ENCODE results near the gene ADPRH. TPM values are rescaled to one million over a fixed set of nuclear protein-coding genes. Genes with fewer than 3 reads are reported as not detected.
A peak's percentile ranks its signal among the peaks of the same experiment; 100 is the strongest.

ADPRH gene
- total and polyA plus RNA-seq, 7 donors: 1.2 to 11.6 (median 7.2) TPM

DNA sequence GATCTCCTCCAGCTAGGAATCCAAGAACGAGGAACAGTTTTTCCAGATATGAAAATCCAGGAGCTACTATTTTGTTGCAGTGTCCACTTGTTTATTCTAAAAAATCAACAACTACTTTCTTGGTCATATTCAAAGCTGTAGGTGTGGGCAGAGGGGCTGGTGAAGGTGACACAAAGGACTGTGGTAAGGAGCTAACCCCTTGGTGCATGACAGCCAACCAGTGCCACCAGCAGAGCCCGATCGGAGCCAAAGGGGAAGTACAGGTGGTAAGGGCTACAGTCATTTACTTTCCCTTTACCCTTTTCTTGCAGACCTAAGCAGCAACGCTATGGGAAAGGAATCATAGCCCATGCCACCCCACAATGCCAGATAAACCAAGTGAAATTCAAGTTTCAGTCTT lies 49.1 kb downstream of the ADPRH start:
- H3K4me1 ChIP-seq: peaks cover 0 to 31% (median 9%) of the 10 kb centered on the region in 4 donors
- no peaks in the 10 kb centered on the region for H3K27me3 ChIP-seq
- no peaks in the 10 kb centered on the region for H3K36me3 ChIP-seq
- peak overlapping the region in 1 of 4 donors; percentile 50 for H3K27ac ChIP-seq
- no peak overlapping the region for H3K4me3 ChIP-seq
- H3K9me3 ChIP-seq: no peaks in the 10 kb centered on the region
- WGBS, 2 donors: 63 to 82% methylated on average over 4 of the region's 4 CpGs
- no peak for DNase-seq
- TF ChIP-seq POLR2AphosphoS5 (IDR thresholded peaks at IDR 0.05) (no peak), CTCF (IDR thresholded peaks at IDR 0.05) (no peak), EP300 (IDR thresholded peaks at IDR 0.05) (no peak), POLR2A (IDR thresholded peaks at IDR 0.05) (no peak)
- intact Hi-C loops (cut with DNase I): no loop called here

DNA sequence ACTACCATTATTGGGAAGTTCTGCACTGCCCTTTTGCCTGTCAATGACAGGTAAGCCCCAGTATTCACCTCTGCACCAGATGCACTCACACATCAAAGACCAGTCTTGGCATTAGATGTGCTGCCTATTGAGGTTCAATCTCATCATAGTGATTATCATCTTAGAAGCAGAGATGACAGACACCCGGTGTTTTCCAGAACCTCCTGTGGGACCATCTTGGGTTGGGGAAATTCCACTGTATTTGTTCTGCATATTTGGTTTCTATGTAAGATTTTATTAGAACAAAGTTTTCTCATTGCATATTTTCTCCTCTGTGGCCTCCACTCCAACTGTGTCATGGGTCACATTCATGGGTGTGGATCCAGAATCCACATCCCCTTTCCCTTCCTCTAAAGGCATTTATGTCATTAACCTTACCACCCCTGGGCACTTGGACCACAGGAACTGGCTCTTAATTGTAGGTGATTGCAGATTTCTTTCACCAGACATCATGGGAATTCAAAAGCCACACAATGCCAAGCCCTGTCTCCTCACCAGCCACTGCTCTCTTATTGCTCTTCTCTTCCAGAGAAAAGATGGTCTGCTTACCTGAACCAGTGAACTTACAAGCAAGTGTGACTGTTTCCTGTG lies 49.6 kb downstream of the ADPRH start:
- TF ChIP-seq POLR2AphosphoS5 (IDR thresholded peaks at IDR 0.05) (peak in 2 of 4 donors; percentile 16 to 23), POLR2A (IDR thresholded peaks at IDR 0.05) (no peak)
- DNase-seq: no peak
- Histone ChIP-seq H3K27me3 (no peaks in the 10 kb centered on the region), H3K27ac (peak overlapping the region in 1 of 4 donors; percentile 68), H3K36me3 (no peaks in the 10 kb centered on the region), H3K4me3 (no peak overlapping the region), H3K4me1 (peaks cover 0 to 31% (median 9%) of the 10 kb centered on the region in 4 donors), H3K9me3 (no peaks in the 10 kb centered on the region)
- WGBS, 2 donors: 58 to 62% methylated on average over 1 of the region's 1 CpG
- intact Hi-C loops (cut with DNase I): no loop called here

DNA sequence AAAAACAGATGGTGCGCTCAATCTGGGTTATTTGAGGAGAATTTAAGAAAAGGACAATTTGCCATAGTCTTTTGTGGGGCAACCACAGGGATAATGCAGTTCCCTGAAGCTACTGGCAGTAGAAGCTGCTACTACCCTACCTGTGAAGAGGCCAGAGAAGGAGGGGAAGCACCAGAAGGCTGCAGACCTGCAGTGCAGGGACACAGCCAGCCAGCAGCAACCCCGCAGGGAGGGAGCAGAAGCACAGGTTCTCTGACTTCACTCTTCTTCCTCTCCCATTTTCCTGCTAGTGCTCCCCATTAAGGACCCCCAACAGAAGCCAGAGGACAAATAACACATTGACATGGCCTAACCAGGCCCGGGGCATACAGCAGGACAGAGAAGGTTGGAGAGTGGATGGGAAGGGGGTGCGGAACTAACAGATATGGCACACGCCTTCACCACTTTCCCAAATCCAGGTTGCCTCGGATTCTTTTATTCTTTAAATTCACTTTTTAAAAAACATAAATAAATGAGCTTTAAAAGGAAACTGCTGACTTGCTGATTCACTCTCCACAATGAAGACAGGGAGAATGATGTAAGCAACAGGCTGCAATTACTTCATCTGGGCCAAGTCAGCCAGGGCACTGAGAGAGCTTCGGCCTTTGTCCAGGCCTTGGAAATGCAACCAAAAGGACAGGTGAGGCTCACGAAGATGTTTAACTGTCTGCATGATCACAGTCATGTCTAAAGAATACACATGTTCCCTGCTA lies 51.0 kb downstream of the ADPRH start:
- 81 to 89% methylated on average over 8 of the region's 8 CpGs for WGBS, 2 donors
- no peaks in the 10 kb centered on the region for H3K36me3 ChIP-seq
- TF ChIP-seq POLR2AphosphoS5 (IDR thresholded peaks at IDR 0.05) (no peak), CTCF (IDR thresholded peaks at IDR 0.05) (no peak), POLR2A (IDR thresholded peaks at IDR 0.05) (no peak), EP300 (IDR thresholded peaks at IDR 0.05) (no peak)
- H3K4me1 ChIP-seq: peaks cover 0 to 31% (median 9%) of the 10 kb centered on the region in 4 donors
- peak overlapping the region in 3 of 4 donors; percentile 23 to 68 (median 54) for H3K27ac ChIP-seq
- H3K9me3 ChIP-seq: no peaks in the 10 kb centered on the region
- H3K4me3 ChIP-seq: no peak overlapping the region
- intact Hi-C loops (cut with DNase I): loop anchor here (5.0 kb wide), 1 partner anchor 53 kb away; the partner anchor contains the start of gene ADPRH
- H3K27me3 ChIP-seq: no peaks in the 10 kb centered on the region
- no peak for DNase-seq

GRCh38 chr3:119630880-119631329 lies 51.6 kb downstream of the ADPRH start:
- peaks cover 0 to 31% (median 9%) of the 10 kb centered on the region in 4 donors for H3K4me1 ChIP-seq
- no peak overlapping the region for H3K4me3 ChIP-seq
- H3K27me3 ChIP-seq: no peaks in the 10 kb centered on the region
- no peak for DNase-seq
- peak overlapping the region in 2 of 4 donors; percentile 54 to 68 for H3K27ac ChIP-seq
- H3K36me3 ChIP-seq: peaks cover 0 to under 1% (median 0%) of the 10 kb centered on the region in 4 donors
- intact Hi-C loops (cut with DNase I): loop anchor here (5.0 kb wide), 1 partner anchor 54 kb away; the partner anchor contains the start of gene ADPRH
- H3K9me3 ChIP-seq: no peaks in the 10 kb centered on the region
- 89% methylated on average over 7 of the region's 7 CpGs for WGBS, 2 donors
- TF ChIP-seq POLR2AphosphoS5 (IDR thresholded peaks at IDR 0.05): no peak
- no peak for TF ChIP-seq EP300 (IDR thresholded peaks at IDR 0.05)
- no peak for TF ChIP-seq CTCF (IDR thresholded peaks at IDR 0.05)
- TF ChIP-seq POLR2A (IDR thresholded peaks at IDR 0.05): no peak

GRCh38 chr3:119631516-119631915 lies 52.2 kb downstream of the ADPRH start:
- H3K36me3 ChIP-seq: peaks cover 0 to 3% (median 0%) of the 10 kb centered on the region in 4 donors
- 60 to 74% methylated on average over 3 of the region's 3 CpGs for WGBS, 2 donors
- intact Hi-C loops (cut with DNase I): loop anchor here (5.0 kb wide), 1 partner anchor 54 kb away; the partner anchor contains the start of gene ADPRH
- peak overlapping the region in 2 of 4 donors; percentile 54 to 68 for H3K27ac ChIP-seq
- H3K4me3 ChIP-seq: no peak overlapping the region
- peaks cover 0 to 31% (median 9%) of the 10 kb centered on the region in 4 donors for H3K4me1 ChIP-seq
- no peaks in the 10 kb centered on the region for H3K9me3 ChIP-seq
- no peaks in the 10 kb centered on the region for H3K27me3 ChIP-seq
- TF ChIP-seq POLR2A (IDR thresholded peaks at IDR 0.05) (no peak), CTCF (IDR thresholded peaks at IDR 0.05) (no peak), EP300 (IDR thresholded peaks at IDR 0.05) (no peak), POLR2AphosphoS5 (IDR thresholded peaks at IDR 0.05) (no peak)
- DNase-seq: no peak
